Keratinocyte (primary cell): Measurements from ENCODE around the gene C5. TPM values are rescaled to one million over a fixed set of nuclear protein-coding genes. Genes with fewer than 3 reads are reported as not detected.

Experiments used
- DNase-seq: peaks from one replicate; pipeline ENCODE4 v3.0.0-alpha.2; 2011; ENCODE audit warnings: low read depth, missing footprints, low spot score
- FAIRE-seq: peaks from 2 replicates; lab custom pipeline; 2011; peaks lifted over from hg19 to GRCh38; lab: Jason Lieb, UNC
- H2AFZ ChIP-seq: 2 replicates; pipeline ENCODE4 v1.6.0; 2012; ENCODE audit warnings: low read length, control low read depth, inconsistent platforms; ENCODE audit not compliant: control insufficient read depth
- H3K27ac ChIP-seq: 2 replicates; pipeline ENCODE4 v1.5.1; 2011; ENCODE audit warnings: low read length; ENCODE audit not compliant: control insufficient read depth, insufficient read depth
- H3K27me3 ChIP-seq: 3 replicates; pipeline ENCODE4 v1.6.0; 2011; ENCODE audit warnings: low read length; ENCODE audit not compliant: control insufficient read depth, insufficient read depth; ENCODE audit errors: extremely low read depth
- H3K36me3 ChIP-seq, 2 experiments: 2 replicates in 1 of 2; 3 replicates in 1 of 2; pipeline ENCODE4 v1.5.1; 2011; ENCODE audit warnings: low read length in 2 of 2, mild to moderate bottlenecking in 1 of 2; ENCODE audit not compliant: control insufficient read depth in 2 of 2, insufficient read depth in 2 of 2; ENCODE audit errors: extremely low read depth in 1 of 2
- H3K4me1 ChIP-seq: 3 replicates; pipeline ENCODE4 v1.5.1; 2011; ENCODE audit warnings: low read length; ENCODE audit not compliant: control insufficient read depth, insufficient read depth; ENCODE audit errors: extremely low read depth
- H3K4me2 ChIP-seq: 3 replicates; pipeline ENCODE4 v1.6.0; 2011; ENCODE audit warnings: low read depth, low read length; ENCODE audit not compliant: control insufficient read depth, insufficient read depth; ENCODE audit errors: extremely low read depth
- H3K4me3 ChIP-seq, 3 experiments: fragments of 200-600 bp in 1 of 3; sonication (generic) in 1 of 3; 2 replicates in 2 of 3; 3 replicates in 1 of 3; pipeline ENCODE4 v1.5.1; 2011 to 2016; ENCODE audit warnings: low read length in 3 of 3, mild to moderate bottlenecking in 3 of 3, control low read depth in 2 of 3, inconsistent platforms in 1 of 3, low read depth in 1 of 3, mixed read lengths in 1 of 3, mixed run types in 1 of 3, moderate library complexity in 1 of 3; ENCODE audit not compliant: control insufficient read depth in 2 of 3, insufficient read depth in 2 of 3; ENCODE audit errors: extremely low read depth in 1 of 3
- H3K79me2 ChIP-seq: 2 replicates; pipeline ENCODE4 v1.6.0; 2012; ENCODE audit warnings: low read length; ENCODE audit not compliant: control insufficient read depth, insufficient read depth
- H3K9ac ChIP-seq: 3 replicates; pipeline ENCODE4 v1.6.0; 2011; ENCODE audit warnings: low read length; ENCODE audit not compliant: control insufficient read depth, insufficient read depth; ENCODE audit errors: extremely low read depth
- H3K9me1 ChIP-seq: 3 replicates; pipeline ENCODE4 v1.6.0; 2011; ENCODE audit warnings: low read length; ENCODE audit not compliant: control insufficient read depth, insufficient read depth; ENCODE audit errors: extremely low read depth
- H3K9me3 ChIP-seq: 2 replicates; pipeline ENCODE4 v1.5.1; 2012; ENCODE audit warnings: low read depth, low read length; ENCODE audit not compliant: control insufficient read depth
- H4K20me1 ChIP-seq: 3 replicates; pipeline ENCODE4 v1.6.0; 2011; ENCODE audit warnings: low read length; ENCODE audit not compliant: control insufficient read depth, insufficient read depth; ENCODE audit errors: extremely low read depth
- EZH2 ChIP-seq: IDR thresholded peaks from one replicate; pipeline ENCODE4 v1.6.1; 2012; ENCODE audit warnings: inconsistent platforms, mild to moderate bottlenecking, low read length, moderate library complexity
- dilution Hi-C: fragments of 300-500 bp; cut with MboI; formaldehyde crosslinking; loops from one replicate; pipeline ENCODE4 v1.7.0; 2020; ENCODE audit warnings: low sequenced_read_pairs; ENCODE audit not compliant: extremely low pct_ligation_motif_present
- polyA plus RNA-seq, 5 experiments: library from polyadenylated mRNA; depleted of rRNA in 3 of 5; stranded (reverse) in 3 of 5; stranded (forward) in 1 of 5; unstranded in 1 of 5; fragments of >200 nt; gene quantifications; 1 replicate in 1 of 5; 2 replicates in 3 of 5; 3 replicates in 1 of 5; pipeline versions ENCODE4 v1.2.1 to v1.2.3, GENCODE V29; 2011 to 2012; ENCODE audit warnings: missing spikeins in 2 of 5, low read depth in 1 of 5, low replicate concordance in 1 of 5
- TF ChIP-seq, protein P1 (sequence below), 3 experiments: IDR thresholded peaks in 1 of 3; conservative IDR thresholded peaks in 1 of 3; optimal IDR thresholded peaks in 1 of 3; 2 replicates in 2 of 3; 3 replicates in 1 of 3; pipeline versions ENCODE3 to v1.5.1; 2011; ENCODE audit warnings: low read length in 3 of 3, mild to moderate bottlenecking in 3 of 3, moderate library complexity in 2 of 3, control low read depth in 1 of 3, inconsistent platforms in 1 of 3; ENCODE audit not compliant: insufficient read depth in 2 of 3; ENCODE audit errors: extremely low read depth in 1 of 3

Gene C5
- polyA plus RNA-seq, 1 donor (not counting 4 experiments of a cell fraction or from before 2014, with no cell fraction given): 0.76 TPM

DNA sequence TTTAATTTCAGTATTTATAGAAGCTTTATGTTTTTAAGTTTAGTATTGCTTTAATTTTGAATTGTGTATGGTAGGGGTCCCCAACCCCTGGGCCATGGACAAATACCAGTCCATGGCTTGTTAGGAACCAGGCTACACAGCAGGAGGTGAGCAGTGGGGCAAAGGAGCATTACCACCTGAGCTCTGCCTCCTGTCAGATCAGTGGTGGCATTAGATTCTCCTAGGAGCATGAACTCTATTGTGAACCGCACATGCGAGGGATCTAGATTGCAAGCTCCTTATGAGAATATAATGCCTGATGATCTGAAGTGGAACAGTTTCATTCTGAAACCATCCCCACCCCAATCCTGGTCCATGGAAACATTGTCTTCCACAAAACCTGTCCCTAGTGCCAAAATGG lies 1.9 kb downstream of the C5 start:
- Histone ChIP-seq H2AFZ (no peak overlapping the region), H3K4me2 (no peak overlapping the region), H3K27ac (no peak overlapping the region), H3K9me3 (no peaks in the 10 kb centered on the region), H3K79me2 (no peaks in the 10 kb centered on the region), H4K20me1 (no peaks in the 10 kb centered on the region), H3K4me3 (no peak overlapping the region), H3K9ac (no peak overlapping the region), H3K9me1 (no peaks in the 10 kb centered on the region), H3K4me1 (no peaks in the 10 kb centered on the region), H3K27me3 (no peaks in the 10 kb centered on the region), H3K36me3 (no peaks in the 10 kb centered on the region)
- FAIRE-seq (no peak), DNase-seq (no peak)
- TF ChIP-seq EZH2: no peak
- TF ChIP-seq, protein P1, sequence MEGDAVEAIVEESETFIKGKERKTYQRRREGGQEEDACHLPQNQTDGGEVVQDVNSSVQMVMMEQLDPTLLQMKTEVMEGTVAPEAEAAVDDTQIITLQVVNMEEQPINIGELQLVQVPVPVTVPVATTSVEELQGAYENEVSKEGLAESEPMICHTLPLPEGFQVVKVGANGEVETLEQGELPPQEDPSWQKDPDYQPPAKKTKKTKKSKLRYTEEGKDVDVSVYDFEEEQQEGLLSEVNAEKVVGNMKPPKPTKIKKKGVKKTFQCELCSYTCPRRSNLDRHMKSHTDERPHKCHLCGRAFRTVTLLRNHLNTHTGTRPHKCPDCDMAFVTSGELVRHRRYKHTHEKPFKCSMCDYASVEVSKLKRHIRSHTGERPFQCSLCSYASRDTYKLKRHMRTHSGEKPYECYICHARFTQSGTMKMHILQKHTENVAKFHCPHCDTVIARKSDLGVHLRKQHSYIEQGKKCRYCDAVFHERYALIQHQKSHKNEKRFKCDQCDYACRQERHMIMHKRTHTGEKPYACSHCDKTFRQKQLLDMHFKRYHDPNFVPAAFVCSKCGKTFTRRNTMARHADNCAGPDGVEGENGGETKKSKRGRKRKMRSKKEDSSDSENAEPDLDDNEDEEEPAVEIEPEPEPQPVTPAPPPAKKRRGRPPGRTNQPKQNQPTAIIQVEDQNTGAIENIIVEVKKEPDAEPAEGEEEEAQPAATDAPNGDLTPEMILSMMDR (optimal IDR thresholded peaks at IDR 0.05 in 1 of 3, IDR thresholded peaks at IDR 0.05 in 1 of 3, conservative IDR thresholded peaks at IDR 0.05 in 1 of 3; ENCODE audit: extremely low read depth in 1 of 3, insufficient read depth in 2 of 3, low read length in 3 of 3): no peak
- dilution Hi-C loops: no loop called here

DNA sequence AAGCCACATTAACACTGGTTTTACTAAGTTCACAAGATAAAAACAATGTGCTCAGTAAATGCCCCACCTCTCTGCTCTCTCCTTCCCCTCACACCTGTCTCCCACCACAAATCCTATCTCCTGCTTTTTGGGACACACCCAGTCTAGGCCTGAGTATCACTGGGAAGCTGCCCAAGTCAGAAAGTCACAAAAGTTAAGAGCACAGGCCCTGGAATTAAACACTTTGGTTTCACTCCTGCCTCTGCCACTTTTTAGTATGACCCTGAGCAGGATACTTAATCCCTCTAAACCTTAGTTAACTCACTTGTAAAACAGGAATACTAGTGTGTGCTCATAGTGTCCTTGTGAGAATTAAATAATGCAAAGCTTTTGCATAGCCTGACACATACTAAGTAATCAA lies 11.3 kb downstream of the C5 start:
- Histone ChIP-seq H3K79me2 (no peaks in the 10 kb centered on the region), H3K36me3 (no peaks in the 10 kb centered on the region), H3K9me3 (no peaks in the 10 kb centered on the region), H4K20me1 (no peaks in the 10 kb centered on the region), H2AFZ (no peak overlapping the region), H3K27ac (no peak overlapping the region), H3K9ac (no peak overlapping the region), H3K27me3 (no peaks in the 10 kb centered on the region), H3K9me1 (no peaks in the 10 kb centered on the region), H3K4me3 (no peak overlapping the region), H3K4me1 (no peaks in the 10 kb centered on the region), H3K4me2 (no peak overlapping the region)
- DNase-seq (no peak), FAIRE-seq (no peak)
- dilution Hi-C loops: no loop called here
- no peak for TF ChIP-seq EZH2
- TF ChIP-seq, protein P1 (optimal IDR thresholded peaks at IDR 0.05 in 1 of 3, IDR thresholded peaks at IDR 0.05 in 1 of 3, conservative IDR thresholded peaks at IDR 0.05 in 1 of 3; ENCODE audit: extremely low read depth in 1 of 3, insufficient read depth in 2 of 3, low read length in 3 of 3): no peak
